Measurements from ENCODE around the gene XPC.

Gene XPC

DNA sequence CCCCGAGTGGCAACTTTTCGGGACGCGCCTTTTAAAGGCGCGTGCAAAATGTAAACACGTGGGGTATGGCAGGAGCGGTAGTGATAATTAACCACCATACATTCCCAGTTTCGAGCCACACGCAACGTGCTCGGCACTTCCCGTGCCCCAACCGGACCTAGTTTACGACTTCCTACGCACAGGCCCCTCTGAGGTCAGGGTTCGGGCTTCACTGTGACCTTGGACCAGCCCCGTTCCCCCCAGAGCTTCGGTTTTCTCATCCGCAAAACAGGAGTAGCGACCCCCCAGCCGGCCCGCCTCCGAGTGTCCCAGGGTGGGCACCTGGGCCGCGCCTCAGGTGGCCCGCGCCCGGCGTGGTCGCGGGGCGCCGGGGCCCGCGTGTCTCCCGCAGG lies 54.2 kb downstream of the XPC start:
- TF ChIP-seq TAF1 (IDR thresholded peaks at IDR 0.05; ENCODE audit: low read depth): no peak
- no peak for TF ChIP-seq TEAD4 (IDR thresholded peaks at IDR 0.05)
- TF ChIP-seq CREB1 (IDR thresholded peaks at IDR 0.05; ENCODE audit: low read depth): no peak
- TF ChIP-seq, protein P1, sequence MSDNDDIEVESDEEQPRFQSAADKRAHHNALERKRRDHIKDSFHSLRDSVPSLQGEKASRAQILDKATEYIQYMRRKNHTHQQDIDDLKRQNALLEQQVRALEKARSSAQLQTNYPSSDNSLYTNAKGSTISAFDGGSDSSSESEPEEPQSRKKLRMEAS (IDR thresholded peaks at IDR 0.05): peak; percentile 91
- TF ChIP-seq FOXM1 (IDR thresholded peaks at IDR 0.05; ENCODE audit: borderline replicate concordance, low read depth): no peak

DNA sequence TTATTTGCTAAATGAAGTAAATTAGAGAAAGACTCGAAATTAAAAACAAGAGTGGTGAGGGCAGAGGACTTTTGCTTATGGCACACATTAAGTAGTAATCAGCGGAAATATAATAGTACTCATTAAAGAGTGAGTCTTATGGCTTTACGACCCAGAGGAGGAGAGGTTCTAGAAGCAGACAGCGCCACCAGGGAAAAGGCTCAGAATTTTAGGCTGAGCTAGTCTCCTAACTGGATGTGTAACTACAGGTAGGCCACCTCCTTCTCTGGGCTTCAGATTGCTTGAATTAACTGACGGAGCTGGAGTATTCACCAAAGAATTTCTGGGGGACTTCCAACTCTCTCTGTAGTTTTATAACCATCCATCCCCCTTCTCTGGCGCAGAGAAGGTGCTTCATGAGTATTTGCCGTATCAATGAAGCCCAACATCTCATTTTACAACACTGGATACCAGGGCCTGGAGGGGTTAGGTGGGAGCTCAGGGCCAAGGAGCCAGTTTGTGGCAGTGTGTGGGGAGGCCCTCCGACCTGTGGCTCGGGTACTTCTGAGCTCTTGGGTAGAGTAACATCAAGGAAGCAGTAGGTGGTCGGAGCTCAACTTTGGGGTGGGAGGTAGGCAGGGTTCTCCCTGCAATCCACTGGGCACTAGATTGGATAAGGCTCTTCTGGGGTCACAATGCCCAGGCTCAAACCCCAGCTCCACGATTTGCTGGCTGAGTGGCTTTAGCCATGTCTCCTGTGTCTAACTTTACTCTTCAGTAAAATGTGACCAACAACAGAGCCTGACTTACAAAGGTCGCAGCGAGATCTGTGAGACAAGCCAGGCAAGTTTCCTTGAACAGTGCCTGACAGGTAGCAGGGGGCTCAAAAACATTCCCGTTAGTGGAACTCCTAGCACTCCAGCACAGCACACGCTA lies 54.8 kb downstream of the XPC start:
- TF ChIP-seq YY1 (IDR thresholded peaks at IDR 0.05; ENCODE audit: low read depth) (0 out of 2 replicates have a peak, but pooled peaks have one; percentile 2), EP300 (IDR thresholded peaks at IDR 0.05; ENCODE audit: borderline replicate concordance) (no peak)
- TF ChIP-seq, protein P1 (IDR thresholded peaks at IDR 0.05): no peak

DNA sequence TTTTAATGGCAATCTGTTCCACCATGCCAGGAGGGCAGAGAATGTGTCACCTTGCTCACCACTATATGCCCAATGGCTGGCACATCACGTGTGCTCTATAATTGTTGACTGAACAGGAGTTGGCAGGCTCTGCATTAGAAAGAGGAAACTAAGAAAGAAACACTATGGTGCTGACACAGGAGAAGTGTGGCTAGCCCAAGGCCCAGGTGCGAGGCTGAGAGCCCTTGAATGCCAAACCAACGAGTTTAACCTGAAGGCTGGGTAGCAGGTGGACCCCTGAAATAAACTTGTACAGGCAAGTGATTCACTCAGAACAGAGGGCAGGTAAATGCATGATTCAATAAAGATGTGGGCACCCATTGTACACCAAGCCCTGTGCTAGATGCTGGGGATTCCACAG lies 56.1 kb downstream of the XPC start:
- TF ChIP-seq, protein P2, sequence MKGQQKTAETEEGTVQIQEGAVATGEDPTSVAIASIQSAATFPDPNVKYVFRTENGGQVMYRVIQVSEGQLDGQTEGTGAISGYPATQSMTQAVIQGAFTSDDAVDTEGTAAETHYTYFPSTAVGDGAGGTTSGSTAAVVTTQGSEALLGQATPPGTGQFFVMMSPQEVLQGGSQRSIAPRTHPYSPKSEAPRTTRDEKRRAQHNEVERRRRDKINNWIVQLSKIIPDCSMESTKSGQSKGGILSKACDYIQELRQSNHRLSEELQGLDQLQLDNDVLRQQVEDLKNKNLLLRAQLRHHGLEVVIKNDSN (IDR thresholded peaks at IDR 0.05): no peak
- TF ChIP-seq EP300 (IDR thresholded peaks at IDR 0.05; ENCODE audit: borderline replicate concordance): no peak
- no peak for TF ChIP-seq FOXM1 (IDR thresholded peaks at IDR 0.05; ENCODE audit: borderline replicate concordance, low read depth)
- TF ChIP-seq YY1 (IDR thresholded peaks at IDR 0.05; ENCODE audit: low read depth): no peak
- no peak for TF ChIP-seq NFIC (IDR thresholded peaks at IDR 0.05)
- TF ChIP-seq, protein P1 (IDR thresholded peaks at IDR 0.05): no peak
- no peak for TF ChIP-seq ZBTB7A (IDR thresholded peaks at IDR 0.05; ENCODE audit: low read depth)
- TF ChIP-seq, protein P3, sequence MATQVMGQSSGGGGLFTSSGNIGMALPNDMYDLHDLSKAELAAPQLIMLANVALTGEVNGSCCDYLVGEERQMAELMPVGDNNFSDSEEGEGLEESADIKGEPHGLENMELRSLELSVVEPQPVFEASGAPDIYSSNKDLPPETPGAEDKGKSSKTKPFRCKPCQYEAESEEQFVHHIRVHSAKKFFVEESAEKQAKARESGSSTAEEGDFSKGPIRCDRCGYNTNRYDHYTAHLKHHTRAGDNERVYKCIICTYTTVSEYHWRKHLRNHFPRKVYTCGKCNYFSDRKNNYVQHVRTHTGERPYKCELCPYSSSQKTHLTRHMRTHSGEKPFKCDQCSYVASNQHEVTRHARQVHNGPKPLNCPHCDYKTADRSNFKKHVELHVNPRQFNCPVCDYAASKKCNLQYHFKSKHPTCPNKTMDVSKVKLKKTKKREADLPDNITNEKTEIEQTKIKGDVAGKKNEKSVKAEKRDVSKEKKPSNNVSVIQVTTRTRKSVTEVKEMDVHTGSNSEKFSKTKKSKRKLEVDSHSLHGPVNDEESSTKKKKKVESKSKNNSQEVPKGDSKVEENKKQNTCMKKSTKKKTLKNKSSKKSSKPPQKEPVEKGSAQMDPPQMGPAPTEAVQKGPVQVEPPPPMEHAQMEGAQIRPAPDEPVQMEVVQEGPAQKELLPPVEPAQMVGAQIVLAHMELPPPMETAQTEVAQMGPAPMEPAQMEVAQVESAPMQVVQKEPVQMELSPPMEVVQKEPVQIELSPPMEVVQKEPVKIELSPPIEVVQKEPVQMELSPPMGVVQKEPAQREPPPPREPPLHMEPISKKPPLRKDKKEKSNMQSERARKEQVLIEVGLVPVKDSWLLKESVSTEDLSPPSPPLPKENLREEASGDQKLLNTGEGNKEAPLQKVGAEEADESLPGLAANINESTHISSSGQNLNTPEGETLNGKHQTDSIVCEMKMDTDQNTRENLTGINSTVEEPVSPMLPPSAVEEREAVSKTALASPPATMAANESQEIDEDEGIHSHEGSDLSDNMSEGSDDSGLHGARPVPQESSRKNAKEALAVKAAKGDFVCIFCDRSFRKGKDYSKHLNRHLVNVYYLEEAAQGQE (IDR thresholded peaks at IDR 0.05; ENCODE audit: low read depth): no peak
- TF ChIP-seq TCF12 (IDR thresholded peaks at IDR 0.05; ENCODE audit: low read depth): no peak
- no peak for TF ChIP-seq EGR1 (IDR thresholded peaks at IDR 0.05)
- TF ChIP-seq RAD21 (IDR thresholded peaks at IDR 0.05; ENCODE audit: low read depth): no peak
- no peak for TF ChIP-seq CREB1 (IDR thresholded peaks at IDR 0.05; ENCODE audit: low read depth)
- no peak for TF ChIP-seq TAF1 (IDR thresholded peaks at IDR 0.05; ENCODE audit: low read depth)

DNA sequence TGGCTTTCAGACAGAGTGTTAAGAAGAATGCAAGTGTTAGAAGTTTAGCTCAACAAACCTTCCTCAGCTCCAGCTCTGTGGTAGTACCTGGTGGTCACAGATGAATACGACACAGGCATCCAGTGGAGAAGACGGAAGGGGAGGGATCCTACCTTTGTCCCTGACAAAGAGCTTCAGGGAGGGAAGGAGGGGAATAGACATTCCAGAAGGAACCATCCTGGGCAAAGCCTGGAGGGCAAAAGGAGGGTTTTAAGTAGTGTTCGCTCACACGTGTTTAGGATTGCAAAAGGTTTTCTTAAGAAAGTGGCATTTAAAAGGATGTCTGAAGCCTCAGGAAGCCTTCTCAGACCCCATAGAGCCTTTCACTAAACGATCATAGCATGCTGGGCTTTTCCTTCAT lies 56.5 kb downstream of the XPC start:
- no peak for TF ChIP-seq CEBPB (IDR thresholded peaks at IDR 0.05)
- TF ChIP-seq TEAD4 (IDR thresholded peaks at IDR 0.05): no peak
- no peak for TF ChIP-seq YY1 (IDR thresholded peaks at IDR 0.05; ENCODE audit: low read depth)
- TF ChIP-seq CREB1 (IDR thresholded peaks at IDR 0.05; ENCODE audit: low read depth): no peak
- no peak for TF ChIP-seq ZBTB7A (IDR thresholded peaks at IDR 0.05; ENCODE audit: low read depth)
- no peak for TF ChIP-seq EP300 (IDR thresholded peaks at IDR 0.05; ENCODE audit: borderline replicate concordance)
- TF ChIP-seq, protein P2 (IDR thresholded peaks at IDR 0.05): no peak
- TF ChIP-seq, protein P3 (IDR thresholded peaks at IDR 0.05; ENCODE audit: low read depth): no peak
- TF ChIP-seq RAD21 (IDR thresholded peaks at IDR 0.05; ENCODE audit: low read depth): no peak
- TF ChIP-seq TAF1 (IDR thresholded peaks at IDR 0.05; ENCODE audit: low read depth): no peak
- TF ChIP-seq NFIC (IDR thresholded peaks at IDR 0.05): no peak
- no peak for TF ChIP-seq TCF12 (IDR thresholded peaks at IDR 0.05; ENCODE audit: low read depth)
- TF ChIP-seq, protein P1 (IDR thresholded peaks at IDR 0.05): no peak
- no peak for TF ChIP-seq FOXM1 (IDR thresholded peaks at IDR 0.05; ENCODE audit: borderline replicate concordance, low read depth)
- TF ChIP-seq EGR1 (IDR thresholded peaks at IDR 0.05): no peak

DNA sequence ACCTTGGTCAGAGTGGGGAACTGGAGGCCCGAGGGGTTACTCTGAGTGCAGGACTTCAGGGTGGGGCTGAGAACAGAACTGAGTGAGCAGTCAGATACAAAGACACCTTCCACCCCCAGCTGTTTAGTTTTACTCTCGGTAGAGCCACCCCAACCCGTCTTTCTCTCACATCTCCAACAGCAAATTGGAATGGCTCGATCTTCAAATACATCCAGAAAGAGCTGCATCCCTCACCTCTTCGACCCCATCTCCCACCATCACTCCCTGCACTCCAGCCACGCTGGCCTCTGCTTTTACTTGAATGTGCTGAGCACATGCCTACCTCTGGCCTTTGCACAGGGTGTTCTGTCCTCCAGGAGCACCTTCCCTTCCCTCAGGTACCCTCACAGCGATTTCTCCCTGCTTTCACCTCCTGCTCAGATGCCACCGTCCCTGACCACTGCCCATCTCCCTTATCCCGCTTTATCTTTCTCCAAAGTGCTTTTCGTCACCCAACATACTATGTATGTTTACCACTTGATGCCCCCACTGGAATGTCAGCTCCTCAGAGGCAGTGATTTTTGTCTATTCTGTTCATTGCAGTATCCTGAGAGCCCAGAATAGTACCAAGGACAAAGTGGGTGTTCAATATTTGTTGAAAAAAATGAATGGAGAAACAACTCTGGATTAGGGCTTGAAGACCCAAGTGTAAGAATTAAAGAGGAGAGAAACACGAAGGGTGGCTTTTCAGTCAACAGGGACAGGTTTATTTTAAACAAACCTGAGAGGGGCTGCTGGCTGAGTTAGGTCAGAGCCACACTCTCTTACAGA lies 58.1 kb downstream of the XPC start:
- no peak for TF ChIP-seq CREB1 (IDR thresholded peaks at IDR 0.05; ENCODE audit: low read depth)
- no peak for TF ChIP-seq TEAD4 (IDR thresholded peaks at IDR 0.05)
- no peak for TF ChIP-seq RAD21 (IDR thresholded peaks at IDR 0.05; ENCODE audit: low read depth)
- TF ChIP-seq, protein P3 (IDR thresholded peaks at IDR 0.05; ENCODE audit: low read depth): no peak
- TF ChIP-seq, protein P1 (IDR thresholded peaks at IDR 0.05): no peak
- no peak for TF ChIP-seq CEBPB (IDR thresholded peaks at IDR 0.05)
- TF ChIP-seq TAF1 (IDR thresholded peaks at IDR 0.05; ENCODE audit: low read depth): no peak
- no peak for TF ChIP-seq FOXM1 (IDR thresholded peaks at IDR 0.05; ENCODE audit: borderline replicate concordance, low read depth)
- TF ChIP-seq EGR1 (IDR thresholded peaks at IDR 0.05): no peak
- TF ChIP-seq EP300 (IDR thresholded peaks at IDR 0.05; ENCODE audit: borderline replicate concordance): no peak
- TF ChIP-seq, protein P2 (IDR thresholded peaks at IDR 0.05): no peak
- no peak for TF ChIP-seq ZBTB7A (IDR thresholded peaks at IDR 0.05; ENCODE audit: low read depth)

All from Ishikawa (cell line).